Measurements from ENCODE around the gene TMEM41A. TPM values are rescaled to one million over a fixed set of nuclear protein-coding genes. Genes with fewer than 3 reads are reported as not detected.
"Not testable (repeated sequence)": the region's sequence is repeated elsewhere in the genome, so short reads cannot be mapped to it uniquely, and the experiment has no call there.

Gene TMEM41A
- total and polyA plus RNA-seq, 2 experiments from 2014 or later, result 12.4 to 15.9 TPM

DNA sequence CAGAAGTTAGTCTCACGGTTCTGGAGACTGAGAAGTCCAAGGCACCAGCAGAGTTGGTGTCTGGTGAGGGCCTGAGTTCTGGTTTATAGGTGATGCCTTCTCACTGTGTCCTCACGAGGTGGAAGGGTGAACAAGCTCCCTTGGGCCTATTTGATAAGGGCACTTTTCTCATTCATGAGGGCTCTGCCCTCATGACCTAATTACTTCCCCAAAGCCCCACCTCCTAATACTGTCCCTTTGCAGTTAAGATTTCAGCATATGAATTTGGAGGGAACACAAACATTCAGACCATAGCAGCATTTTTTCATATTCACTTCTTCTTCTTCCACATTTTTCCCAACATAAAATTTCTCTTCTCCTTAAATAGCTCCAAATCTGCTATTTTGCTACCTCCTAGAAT, 41.5 kb downstream of the TMEM41A start (continued):
- TF ChIP-seq, protein P1, sequence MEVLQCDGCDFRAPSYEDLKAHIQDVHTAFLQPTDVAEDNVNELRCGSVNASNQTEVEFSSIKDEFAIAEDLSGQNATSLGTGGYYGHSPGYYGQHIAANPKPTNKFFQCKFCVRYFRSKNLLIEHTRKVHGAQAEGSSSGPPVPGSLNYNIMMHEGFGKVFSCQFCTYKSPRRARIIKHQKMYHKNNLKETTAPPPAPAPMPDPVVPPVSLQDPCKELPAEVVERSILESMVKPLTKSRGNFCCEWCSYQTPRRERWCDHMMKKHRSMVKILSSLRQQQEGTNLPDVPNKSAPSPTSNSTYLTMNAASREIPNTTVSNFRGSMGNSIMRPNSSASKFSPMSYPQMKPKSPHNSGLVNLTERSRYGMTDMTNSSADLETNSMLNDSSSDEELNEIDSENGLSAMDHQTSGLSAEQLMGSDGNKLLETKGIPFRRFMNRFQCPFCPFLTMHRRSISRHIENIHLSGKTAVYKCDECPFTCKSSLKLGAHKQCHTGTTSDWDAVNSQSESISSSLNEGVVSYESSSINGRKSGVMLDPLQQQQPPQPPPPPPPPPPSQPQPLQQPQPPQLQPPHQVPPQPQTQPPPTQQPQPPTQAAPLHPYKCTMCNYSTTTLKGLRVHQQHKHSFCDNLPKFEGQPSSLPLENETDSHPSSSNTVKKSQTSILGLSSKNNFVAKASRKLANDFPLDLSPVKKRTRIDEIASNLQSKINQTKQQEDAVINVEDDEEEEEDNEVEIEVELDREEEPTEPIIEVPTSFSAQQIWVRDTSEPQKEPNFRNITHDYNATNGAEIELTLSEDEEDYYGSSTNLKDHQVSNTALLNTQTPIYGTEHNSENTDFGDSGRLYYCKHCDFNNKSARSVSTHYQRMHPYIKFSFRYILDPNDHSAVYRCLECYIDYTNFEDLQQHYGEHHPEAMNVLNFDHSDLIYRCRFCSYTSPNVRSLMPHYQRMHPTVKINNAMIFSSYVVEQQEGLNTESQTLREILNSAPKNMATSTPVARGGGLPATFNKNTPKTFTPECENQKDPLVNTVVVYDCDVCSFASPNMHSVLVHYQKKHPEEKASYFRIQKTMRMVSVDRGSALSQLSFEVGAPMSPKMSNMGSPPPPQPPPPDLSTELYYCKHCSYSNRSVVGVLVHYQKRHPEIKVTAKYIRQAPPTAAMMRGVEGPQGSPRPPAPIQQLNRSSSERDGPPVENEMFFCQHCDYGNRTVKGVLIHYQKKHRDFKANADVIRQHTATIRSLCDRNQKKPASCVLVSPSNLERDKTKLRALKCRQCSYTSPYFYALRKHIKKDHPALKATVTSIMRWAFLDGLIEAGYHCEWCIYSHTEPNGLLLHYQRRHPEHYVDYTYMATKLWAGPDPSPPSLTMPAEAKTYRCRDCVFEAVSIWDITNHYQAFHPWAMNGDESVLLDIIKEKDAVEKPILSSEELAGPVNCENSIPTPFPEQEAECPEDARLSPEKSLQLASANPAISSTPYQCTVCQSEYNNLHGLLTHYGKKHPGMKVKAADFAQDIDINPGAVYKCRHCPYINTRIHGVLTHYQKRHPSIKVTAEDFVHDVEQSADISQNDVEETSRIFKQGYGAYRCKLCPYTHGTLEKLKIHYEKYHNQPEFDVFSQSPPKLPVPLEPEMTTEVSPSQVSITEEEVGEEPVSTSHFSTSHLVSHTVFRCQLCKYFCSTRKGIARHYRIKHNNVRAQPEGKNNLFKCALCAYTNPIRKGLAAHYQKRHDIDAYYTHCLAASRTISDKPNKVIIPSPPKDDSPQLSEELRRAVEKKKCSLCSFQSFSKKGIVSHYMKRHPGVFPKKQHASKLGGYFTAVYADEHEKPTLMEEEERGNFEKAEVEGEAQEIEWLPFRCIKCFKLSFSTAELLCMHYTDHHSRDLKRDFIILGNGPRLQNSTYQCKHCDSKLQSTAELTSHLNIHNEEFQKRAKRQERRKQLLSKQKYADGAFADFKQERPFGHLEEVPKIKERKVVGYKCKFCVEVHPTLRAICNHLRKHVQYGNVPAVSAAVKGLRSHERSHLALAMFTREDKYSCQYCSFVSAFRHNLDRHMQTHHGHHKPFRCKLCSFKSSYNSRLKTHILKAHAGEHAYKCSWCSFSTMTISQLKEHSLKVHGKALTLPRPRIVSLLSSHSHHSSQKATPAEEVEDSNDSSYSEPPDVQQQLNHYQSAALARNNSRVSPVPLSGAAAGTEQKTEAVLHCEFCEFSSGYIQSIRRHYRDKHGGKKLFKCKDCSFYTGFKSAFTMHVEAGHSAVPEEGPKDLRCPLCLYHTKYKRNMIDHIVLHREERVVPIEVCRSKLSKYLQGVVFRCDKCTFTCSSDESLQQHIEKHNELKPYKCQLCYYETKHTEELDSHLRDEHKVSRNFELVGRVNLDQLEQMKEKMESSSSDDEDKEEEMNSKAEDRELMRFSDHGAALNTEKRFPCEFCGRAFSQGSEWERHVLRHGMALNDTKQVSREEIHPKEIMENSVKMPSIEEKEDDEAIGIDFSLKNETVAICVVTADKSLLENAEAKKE (CRISPR knock-in tag; IDR thresholded peaks at IDR 0.05), result no peak

DNA sequence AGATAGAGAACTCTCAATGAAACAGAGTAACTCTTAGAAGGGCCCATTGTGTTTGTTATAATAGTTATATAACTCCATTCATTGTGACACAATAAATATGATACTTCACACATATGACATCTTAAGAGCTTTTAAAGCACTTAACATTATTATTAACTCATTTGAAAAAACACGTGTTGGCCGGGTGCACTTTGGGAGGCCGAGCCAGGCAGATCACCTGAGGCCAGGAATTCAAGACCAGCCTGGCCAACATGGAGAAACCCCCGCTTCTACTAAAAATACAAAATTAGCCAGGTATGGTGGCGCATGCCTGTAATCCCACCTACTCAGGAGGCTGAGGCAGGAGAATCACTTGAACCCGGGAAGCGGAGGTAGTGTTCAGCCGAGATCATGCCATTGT, 47.4 kb downstream of the TMEM41A start:
- not testable (repeated sequence) for H3K4me3 ChIP-seq; H3K79me2 ChIP-seq (replicated peaks; ENCODE audit: insufficient read depth); H3K4me3 Mint-ChIP-seq; H3K4me1 Mint-ChIP-seq; DNase-seq (ENCODE audit: low spot score); H3K9me3 Mint-ChIP-seq; H3K9me2 ChIP-seq (ENCODE audit: insufficient read depth); H3K36me3 ChIP-seq (ENCODE audit: insufficient read depth); ATAC-seq; H3K36me3 Mint-ChIP-seq (ENCODE audit: low read depth); H3K27me3 ChIP-seq (ENCODE audit: insufficient read depth); H4K20me1 ChIP-seq (replicated peaks; ENCODE audit: insufficient read depth); H3K27me3 Mint-ChIP-seq (ENCODE audit: insufficient read depth, low read depth, poor library complexity); H3K4me2 ChIP-seq; H3K27ac ChIP-seq (ENCODE audit: low read depth); H2AFZ ChIP-seq; H3K27ac Mint-ChIP-seq; H3F3A ChIP-seq (replicated peaks; ENCODE audit: low read depth); H3K4me1 ChIP-seq (ENCODE audit: insufficient read depth)

DNA sequence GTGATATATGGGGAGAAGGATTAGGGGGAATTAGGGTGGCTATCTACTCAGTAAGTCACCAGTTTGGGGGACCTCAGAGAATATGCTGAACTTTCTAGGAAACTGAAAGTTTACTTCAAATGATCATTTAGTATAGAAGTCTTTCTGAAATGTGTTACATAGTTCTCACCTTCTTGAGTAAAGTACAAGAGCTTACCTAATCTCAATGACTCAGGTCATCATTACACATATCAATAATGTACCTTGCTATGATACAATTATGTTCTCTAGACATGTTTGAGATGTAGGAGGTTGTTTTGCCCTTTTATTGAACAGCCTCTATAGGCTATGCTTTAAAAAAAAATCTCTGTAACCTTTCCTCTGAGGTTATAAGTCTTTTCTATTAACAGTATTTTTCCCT, 50.7 kb downstream of the TMEM41A start:
- no peaks in the 10 kb centered on the region for H3F3A ChIP-seq (replicated peaks; ENCODE audit: low read depth)
- H3K27ac ChIP-seq (ENCODE audit: low read depth), result no peak overlapping the region
- H3K36me3 ChIP-seq (ENCODE audit: insufficient read depth), result no peaks in the 10 kb centered on the region
- H3K4me2 ChIP-seq, result no peak overlapping the region
- H3K9me2 ChIP-seq (ENCODE audit: insufficient read depth), result no peaks in the 10 kb centered on the region
- H2AFZ ChIP-seq, result no peak overlapping the region
- H3K4me1 ChIP-seq (ENCODE audit: insufficient read depth), result no peaks in the 10 kb centered on the region
- no peaks in the 10 kb centered on the region for H3K79me2 ChIP-seq (replicated peaks; ENCODE audit: insufficient read depth)
- ATAC-seq (no peak), DNase-seq (ENCODE audit: low spot score) (no peak)
- no peaks in the 10 kb centered on the region for H3K4me1 Mint-ChIP-seq
- no peaks in the 10 kb centered on the region for H3K27me3 ChIP-seq (ENCODE audit: insufficient read depth)
- H3K27ac Mint-ChIP-seq, result no peak overlapping the region
- no peaks in the 10 kb centered on the region for H3K9me3 Mint-ChIP-seq
- no peak overlapping the region for H3K4me3 Mint-ChIP-seq
- H3K4me3 ChIP-seq, result no peak overlapping the region
- H3K36me3 Mint-ChIP-seq (ENCODE audit: low read depth), result no peaks in the 10 kb centered on the region
- H4K20me1 ChIP-seq (replicated peaks; ENCODE audit: insufficient read depth), result no peaks in the 10 kb centered on the region
- no peak for TF ChIP-seq EZH2 (IDR thresholded peaks at IDR 0.05; ENCODE audit: low read depth, unreplicated experiment)
- no peaks in the 10 kb centered on the region for H3K27me3 Mint-ChIP-seq (ENCODE audit: insufficient read depth, low read depth, poor library complexity)
